Kidney glomerular epithelial cell (primary cell): ENCODE results near the gene OGFOD1.

Source experiments
- DNase-seq: peaks from one replicate; lab custom pipeline; 2025; lab: John Stamatoyannopoulos, UW

Gene OGFOD1

GRCh38 chr16:56428091-56428490, 23.3 kb upstream of the OGFOD1 start:
- DNase-seq, result no peak

- no peak for DNase-seq
Observed at GRCh38 chr16:56436258-56436657, 15.1 kb upstream of the OGFOD1 start.

GRCh38 chr16:56438038-56438437, 13.3 kb upstream of the OGFOD1 start:
- no peak for DNase-seq

- DNase-seq, result no peak
Observed at GRCh38 chr16:56447286-56447685, 4.1 kb upstream of the OGFOD1 start.

DNA sequence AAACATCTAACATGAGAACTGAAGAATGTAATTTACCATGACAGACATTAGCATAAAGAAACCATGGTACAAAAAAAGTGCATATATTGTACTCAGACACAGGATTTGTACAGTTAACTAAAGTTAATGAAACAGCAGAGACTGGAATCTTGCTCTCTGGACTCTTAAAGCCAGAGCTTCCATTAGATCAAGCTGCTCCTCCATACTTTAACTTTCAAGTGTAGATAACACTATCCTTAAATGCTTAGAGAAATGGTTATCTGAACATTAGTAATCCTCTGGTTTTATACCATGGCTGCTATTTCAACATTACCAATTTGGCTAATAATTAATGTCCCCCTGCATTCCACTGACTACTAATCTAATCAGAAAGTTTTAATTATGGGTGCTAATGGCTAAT, 3.3 kb upstream of the OGFOD1 start:
- DNase-seq, result no peak

GRCh38 chr16:56450275-56450985, 924 bp upstream of the OGFOD1 start:
- no peak for DNase-seq

DNA sequence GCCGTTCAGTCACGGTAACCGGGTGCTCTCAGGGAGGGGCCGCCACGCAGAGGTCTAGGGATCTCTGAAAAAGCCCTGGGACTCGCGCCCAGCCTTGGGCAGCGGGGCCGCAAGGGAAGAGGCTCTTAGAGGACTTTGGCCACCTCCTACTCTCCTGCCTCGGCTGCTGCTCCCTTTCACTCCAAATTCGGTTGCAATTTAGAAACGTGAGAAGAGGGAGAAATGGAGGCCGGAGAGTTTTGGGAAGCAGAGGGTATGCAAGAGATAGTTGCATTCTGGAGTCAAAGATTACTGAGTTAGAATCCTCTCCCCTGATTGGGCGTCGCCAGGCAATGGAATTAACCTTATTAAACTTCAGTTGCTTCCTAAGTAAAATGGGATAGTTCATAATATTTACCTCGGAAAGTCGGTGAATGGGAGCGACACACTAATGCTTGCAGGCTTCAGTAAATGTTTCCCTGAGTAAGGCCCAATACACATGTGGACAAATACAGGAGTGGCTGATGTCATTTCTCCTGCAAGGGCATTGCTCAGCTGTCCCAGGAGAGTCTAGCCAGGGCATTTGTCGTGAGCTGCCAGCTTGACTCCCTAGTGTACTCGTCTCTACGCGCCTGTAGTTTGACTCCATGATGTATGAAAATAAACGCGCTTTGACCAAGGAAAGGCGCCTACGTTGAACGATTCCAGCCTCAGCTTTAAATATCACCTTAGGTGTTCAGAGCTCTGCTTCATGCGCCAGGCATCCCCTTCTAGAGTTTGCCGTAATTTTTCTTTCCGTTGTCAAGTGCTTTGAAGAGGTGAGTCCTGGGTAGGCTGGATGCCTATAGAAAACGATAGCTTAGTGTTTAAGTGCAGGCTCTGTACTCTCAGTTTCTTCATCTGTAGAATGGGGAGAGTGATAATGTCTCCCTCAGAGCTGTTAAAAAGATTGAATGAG, 667 bp downstream of the OGFOD1 start:
- DNase-seq, result peak; percentile 55

DNA sequence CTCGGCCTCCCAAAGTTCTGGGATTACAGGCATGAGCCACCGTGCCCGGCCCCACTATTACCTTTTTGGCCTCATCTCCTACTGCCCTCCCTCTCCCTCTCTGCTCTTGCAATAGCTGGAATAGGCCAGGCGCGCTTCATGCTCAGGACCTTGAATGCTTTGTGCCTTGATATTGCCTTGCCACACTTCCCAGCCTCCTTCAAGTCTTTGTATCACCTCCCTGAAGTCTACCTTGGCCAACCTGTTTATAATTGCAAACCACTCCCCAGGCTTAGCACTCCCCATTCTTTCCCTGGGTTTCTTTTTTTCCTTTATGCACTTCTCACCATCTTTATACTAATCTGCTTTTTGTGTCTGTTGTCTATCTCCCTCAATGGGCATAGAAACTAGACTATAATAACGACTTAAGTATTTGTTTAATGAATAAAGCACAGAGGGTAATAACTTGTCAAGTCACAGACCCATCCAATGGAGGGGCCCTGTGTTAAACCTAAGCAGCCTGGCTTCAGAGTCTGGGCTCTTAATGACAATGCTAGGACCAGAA, 6.6 kb downstream of the OGFOD1 start:
- DNase-seq, result no peak

DNA sequence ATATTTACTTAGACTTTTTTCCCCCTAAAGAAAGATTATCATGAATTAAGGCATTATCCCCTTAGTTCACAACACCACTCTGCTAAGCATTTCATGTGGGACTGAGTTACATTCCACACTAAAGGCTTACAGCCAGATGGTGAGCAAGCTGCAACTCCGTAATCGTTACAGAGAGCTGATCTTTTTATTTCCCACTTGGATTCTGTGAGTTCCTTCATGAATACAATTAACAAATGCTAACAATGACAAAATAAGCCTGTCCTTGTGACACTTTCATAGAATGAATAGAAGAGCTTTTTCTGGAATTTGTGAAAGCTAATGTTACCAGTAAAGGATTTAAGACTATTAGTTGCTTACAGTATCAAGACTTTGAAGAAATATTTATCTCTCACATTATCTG, 8.7 kb downstream of the OGFOD1 start:
- DNase-seq, result no peak

DNA sequence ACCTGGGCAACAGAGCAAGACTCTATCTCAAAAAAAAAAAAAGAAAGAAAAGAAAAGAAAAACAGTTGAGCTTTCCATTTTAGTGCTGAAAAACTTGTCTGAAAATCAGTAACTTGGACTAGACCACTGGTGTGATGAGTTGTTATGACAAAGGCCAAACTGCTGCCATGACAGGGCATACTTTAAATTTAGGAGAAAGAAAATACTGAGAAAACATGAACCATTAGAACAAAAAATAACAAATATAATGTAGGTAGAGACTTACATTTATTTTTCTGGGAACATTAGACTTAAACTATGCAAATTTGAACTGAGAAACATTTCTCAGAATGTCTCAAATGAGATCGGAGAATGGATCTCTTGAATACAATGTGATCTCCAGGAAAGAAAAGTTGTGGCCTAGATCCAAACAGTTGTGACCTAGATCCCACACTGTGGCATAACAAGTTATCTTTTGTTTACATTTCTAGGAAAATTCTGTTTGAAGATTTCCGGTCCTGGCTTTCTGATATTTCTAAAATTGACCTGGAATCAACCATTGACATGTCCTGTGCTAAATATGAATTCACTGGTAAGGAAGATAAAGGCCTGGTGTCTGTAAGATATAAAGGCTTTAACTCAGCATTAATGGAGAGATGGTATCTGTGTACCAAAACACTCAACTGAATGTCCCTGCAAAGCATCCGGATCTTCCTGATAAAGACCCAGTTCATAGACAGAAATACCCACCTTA, 10.9 kb downstream of the OGFOD1 start:
- no peak for DNase-seq

- no peak for DNase-seq
Observed at GRCh38 chr16:56463153-56463552, 11.8 kb downstream of the OGFOD1 start.

DNA sequence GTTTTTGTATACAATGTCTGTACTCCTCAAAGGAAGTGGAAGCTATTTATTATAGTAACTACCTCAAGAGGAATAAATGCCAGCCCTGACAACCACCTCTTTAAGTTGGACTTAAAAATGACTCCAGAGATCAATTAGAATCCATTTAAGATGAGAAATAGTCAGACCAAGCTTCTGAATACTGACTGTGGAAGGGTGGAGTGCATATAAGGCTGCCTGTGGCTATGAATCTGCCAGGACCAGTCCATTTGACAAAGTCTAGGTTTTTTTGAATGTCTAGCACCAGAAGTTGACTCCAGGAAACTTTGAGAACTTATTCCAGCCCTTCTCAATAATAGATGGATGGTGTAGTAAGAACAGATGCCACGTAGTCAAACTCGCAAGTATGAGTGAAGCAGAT, 15.0 kb downstream of the OGFOD1 start:
- DNase-seq, result no peak

DNA sequence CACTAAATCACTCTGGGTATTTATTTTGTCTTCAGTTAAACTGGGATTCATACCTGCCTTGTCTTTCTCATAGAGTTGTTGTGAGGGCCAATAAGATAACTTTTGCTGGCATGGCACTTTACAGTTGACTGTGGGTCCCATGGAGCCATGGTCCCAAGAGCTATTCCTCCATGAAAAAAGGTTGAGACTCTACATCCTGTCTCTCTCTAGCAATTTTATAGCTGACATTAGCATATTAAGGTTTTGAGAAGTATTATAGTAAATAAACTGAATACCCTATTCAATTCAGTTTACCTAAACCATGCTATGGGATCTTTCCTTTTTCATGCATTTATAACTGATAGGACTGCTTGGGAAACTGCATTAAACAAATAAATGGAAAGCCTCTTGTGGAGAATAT, 17.4 kb downstream of the OGFOD1 start:
- DNase-seq, result no peak

GRCh38 chr16:56469748-56470147, 18.4 kb downstream of the OGFOD1 start:
- DNase-seq, result no peak

- no peak for DNase-seq
Observed at GRCh38 chr16:56470232-56470631, 18.9 kb downstream of the OGFOD1 start.

DNA sequence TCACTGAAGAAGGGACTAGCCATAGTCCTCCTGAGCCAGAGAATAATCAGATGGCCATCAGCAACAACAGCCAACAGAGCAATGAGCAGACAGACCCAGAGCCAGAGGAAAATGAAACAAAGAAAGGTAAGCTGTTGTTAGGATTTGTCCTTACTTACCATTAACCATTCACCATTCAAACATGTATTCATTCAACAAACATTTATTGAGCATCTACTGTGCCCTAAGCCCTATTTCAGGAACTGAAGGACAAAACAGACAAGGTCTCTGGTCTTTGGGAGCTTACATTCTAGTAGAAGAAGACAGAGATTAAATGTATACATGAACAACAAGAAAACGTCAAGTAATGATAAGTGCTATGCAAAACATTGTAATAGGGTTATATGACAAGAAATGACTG, 19.3 kb downstream of the OGFOD1 start:
- DNase-seq, result no peak

- DNase-seq, result no peak
Observed at GRCh38 chr16:56475201-56475600, 23.8 kb downstream of the OGFOD1 start.

GRCh38 chr16:56477096-56477878, 25.9 kb downstream of the OGFOD1 start:
- peak; percentile 32 for DNase-seq

DNA sequence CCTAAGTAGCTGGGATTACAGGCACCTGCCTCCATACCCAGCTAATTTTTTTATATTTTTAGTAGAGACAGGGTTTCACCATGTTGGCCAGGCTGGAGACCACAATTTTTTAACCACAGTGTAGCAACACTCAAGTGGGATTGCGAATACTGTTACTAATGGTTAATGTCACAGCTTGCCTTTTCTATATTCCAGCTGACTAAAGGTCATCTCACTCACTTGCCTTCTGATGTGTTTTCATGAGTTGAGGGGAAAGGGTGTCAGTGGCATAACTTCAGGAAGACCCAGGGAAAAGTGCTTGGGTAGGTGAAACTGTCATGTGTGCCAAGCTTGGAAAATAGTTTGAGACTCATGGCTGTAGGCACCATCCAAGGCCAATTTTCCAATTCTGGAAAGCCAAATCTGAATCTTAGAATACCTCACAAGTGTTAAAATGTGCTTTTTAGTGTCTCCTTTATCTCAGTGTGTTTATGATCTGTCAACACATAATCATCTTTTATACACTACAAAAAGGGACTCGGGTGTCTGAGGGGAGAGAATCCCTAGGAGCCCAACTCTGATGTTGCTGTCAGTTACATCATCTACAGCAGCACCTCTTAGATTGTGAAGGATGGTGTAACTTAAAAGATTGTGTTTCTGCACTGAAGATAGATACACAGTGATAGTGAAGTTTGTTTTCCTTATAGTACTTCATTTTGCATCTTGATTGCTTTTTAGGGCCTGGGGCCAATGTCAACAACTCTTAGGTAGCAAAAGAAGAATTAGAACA, 27.1 kb downstream of the OGFOD1 start:
- DNase-seq, result no peak

- no peak for DNase-seq
Observed at GRCh38 chr16:56479469-56479868, 28.1 kb downstream of the OGFOD1 start.
